Measurements from ENCODE around the gene USP24.

DNA sequence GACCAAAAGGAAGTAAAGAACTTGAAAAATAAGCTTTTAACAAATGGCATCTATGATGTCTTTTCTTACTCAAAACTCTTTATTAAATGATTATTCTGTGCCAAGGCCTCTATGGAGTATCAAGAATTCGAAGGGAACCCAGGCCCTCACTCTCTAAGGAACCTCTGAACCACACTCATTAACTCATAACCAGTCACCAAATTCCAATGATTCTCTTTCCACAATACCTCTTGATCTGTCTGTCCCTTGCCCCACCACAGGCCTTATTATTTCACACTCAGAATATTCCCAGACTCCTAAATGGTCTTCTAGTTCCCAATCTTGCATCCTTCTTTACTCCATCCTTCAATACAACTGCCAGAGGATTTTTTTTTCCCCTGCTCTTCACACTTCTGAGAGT lies 138.8 kb downstream of the USP24 start:
- TF ChIP-seq, protein P1, sequence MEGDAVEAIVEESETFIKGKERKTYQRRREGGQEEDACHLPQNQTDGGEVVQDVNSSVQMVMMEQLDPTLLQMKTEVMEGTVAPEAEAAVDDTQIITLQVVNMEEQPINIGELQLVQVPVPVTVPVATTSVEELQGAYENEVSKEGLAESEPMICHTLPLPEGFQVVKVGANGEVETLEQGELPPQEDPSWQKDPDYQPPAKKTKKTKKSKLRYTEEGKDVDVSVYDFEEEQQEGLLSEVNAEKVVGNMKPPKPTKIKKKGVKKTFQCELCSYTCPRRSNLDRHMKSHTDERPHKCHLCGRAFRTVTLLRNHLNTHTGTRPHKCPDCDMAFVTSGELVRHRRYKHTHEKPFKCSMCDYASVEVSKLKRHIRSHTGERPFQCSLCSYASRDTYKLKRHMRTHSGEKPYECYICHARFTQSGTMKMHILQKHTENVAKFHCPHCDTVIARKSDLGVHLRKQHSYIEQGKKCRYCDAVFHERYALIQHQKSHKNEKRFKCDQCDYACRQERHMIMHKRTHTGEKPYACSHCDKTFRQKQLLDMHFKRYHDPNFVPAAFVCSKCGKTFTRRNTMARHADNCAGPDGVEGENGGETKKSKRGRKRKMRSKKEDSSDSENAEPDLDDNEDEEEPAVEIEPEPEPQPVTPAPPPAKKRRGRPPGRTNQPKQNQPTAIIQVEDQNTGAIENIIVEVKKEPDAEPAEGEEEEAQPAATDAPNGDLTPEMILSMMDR (IDR thresholded peaks at IDR 0.05; ENCODE audit: poor library complexity, severe bottlenecking), result no peak
- no peak for TF ChIP-seq RAD21 (conservative IDR thresholded peaks at IDR 0.05)
- TF ChIP-seq, protein P2, sequence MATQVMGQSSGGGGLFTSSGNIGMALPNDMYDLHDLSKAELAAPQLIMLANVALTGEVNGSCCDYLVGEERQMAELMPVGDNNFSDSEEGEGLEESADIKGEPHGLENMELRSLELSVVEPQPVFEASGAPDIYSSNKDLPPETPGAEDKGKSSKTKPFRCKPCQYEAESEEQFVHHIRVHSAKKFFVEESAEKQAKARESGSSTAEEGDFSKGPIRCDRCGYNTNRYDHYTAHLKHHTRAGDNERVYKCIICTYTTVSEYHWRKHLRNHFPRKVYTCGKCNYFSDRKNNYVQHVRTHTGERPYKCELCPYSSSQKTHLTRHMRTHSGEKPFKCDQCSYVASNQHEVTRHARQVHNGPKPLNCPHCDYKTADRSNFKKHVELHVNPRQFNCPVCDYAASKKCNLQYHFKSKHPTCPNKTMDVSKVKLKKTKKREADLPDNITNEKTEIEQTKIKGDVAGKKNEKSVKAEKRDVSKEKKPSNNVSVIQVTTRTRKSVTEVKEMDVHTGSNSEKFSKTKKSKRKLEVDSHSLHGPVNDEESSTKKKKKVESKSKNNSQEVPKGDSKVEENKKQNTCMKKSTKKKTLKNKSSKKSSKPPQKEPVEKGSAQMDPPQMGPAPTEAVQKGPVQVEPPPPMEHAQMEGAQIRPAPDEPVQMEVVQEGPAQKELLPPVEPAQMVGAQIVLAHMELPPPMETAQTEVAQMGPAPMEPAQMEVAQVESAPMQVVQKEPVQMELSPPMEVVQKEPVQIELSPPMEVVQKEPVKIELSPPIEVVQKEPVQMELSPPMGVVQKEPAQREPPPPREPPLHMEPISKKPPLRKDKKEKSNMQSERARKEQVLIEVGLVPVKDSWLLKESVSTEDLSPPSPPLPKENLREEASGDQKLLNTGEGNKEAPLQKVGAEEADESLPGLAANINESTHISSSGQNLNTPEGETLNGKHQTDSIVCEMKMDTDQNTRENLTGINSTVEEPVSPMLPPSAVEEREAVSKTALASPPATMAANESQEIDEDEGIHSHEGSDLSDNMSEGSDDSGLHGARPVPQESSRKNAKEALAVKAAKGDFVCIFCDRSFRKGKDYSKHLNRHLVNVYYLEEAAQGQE (IDR thresholded peaks at IDR 0.05; ENCODE audit: borderline replicate concordance), result no peak
- no peak for TF ChIP-seq EP300 (conservative IDR thresholded peaks at IDR 0.05; ENCODE audit: poor library complexity, severe bottlenecking)
- TF ChIP-seq POLR2AphosphoS5 (IDR thresholded peaks at IDR 0.05), result no peak
- no peak for TF ChIP-seq SMC3 (conservative IDR thresholded peaks at IDR 0.05; ENCODE audit: poor library complexity)

Measured in neural cell (in vitro differentiated cells).